ENCODE measurements around the gene OSBPL9.

DNA sequence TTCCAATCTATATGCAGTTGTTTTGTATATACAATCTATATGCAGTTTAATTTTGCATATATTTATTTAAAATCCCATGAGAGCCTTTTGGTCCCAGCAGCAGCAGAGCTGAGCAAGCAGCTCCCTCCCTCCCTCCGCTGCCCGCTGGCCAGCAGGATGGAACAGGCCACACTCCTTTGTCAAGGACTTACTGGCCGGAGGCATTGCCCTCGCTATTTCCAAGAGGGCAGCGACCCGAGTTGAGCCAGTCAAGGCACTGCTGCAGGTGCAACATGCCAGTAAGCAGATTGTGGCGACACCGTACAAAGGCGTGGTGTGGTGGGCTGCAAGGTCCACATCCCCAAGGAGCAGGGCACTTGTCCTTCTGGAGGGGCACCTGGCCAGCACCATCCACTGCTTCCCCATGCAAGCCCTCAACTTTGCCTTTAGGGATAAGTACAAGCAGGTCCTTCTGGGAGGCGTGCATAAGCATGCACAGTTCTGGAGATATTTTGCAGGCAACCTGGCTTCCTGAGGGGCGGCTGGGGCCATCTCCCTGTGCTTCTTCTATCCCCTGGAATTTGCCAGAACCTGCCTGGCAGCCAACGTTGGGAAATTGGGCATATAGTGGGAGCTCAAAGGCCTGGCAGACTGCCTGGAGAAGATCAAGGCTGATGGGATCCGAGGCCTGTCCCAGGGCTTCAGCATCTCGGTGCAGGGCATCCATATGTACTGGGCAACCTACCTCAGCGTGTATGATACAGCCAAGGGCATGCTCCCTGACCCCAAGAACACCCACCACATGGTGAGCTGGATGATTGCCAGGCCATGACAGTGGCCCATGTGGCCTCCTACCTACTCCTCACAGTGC is 92.2 kb downstream of the OSBPL9 start:
- TF ChIP-seq FOXA1 (IDR thresholded peaks at IDR 0.05) (no peak), TARDBP (IDR thresholded peaks at IDR 0.05) (no peak), CTBP1 (IDR thresholded peaks at IDR 0.05; ENCODE audit: borderline replicate concordance) (no peak), FOXK2 (IDR thresholded peaks at IDR 0.05) (no peak), SP1 (IDR thresholded peaks at IDR 0.05) (no peak), NFRKB (IDR thresholded peaks at IDR 0.05) (no peak), BHLHE40 (IDR thresholded peaks at IDR 0.05; ENCODE audit: borderline replicate concordance) (no peak), FOXM1 (IDR thresholded peaks at IDR 0.05; ENCODE audit: borderline replicate concordance) (no peak), L3MBTL2 (conservative IDR thresholded peaks at IDR 0.05) (no peak)
